ENCODE data around the gene ATXN2. TPM values are rescaled to one million over a fixed set of nuclear protein-coding genes. Genes with fewer than 3 reads are reported as not detected.
A peak's percentile ranks its signal among the peaks of the same experiment; 100 is the strongest.

ATXN2 gene
- total RNA-seq, 2 experiments from 2014 or later: 36.1 to 81.4 TPM

GRCh38 chr12:111488798-111489197 is 110.3 kb downstream of the ATXN2 start:
- Histone ChIP-seq H3K4me2 (ENCODE audit: low read length) (no peak overlapping the region), H3K4me3 (ENCODE audit: low read depth, low read length, poor library complexity, severe bottlenecking) (no peak overlapping the region), H3K9me2 (ENCODE audit: insufficient read depth, low read length) (no peaks in the 10 kb centered on the region), H3K4me1 (ENCODE audit: insufficient read depth, low read length, poor library complexity, severe bottlenecking) (no peaks in the 10 kb centered on the region), H2AFZ (ENCODE audit: low read length) (no peak overlapping the region), H3K27ac (ENCODE audit: low read depth, low read length, poor library complexity, severe bottlenecking) (no peak overlapping the region), H3K36me3 (ENCODE audit: insufficient read depth, low read length) (peaks cover 80% of the 10 kb centered on the region), H3K79me2 (ENCODE audit: insufficient read depth, low read depth, low read length) (no peaks in the 10 kb centered on the region), H3K9me3 (ENCODE audit: low read length) (no peaks in the 10 kb centered on the region), H4K20me1 (ENCODE audit: insufficient read depth, low read length) (no peaks in the 10 kb centered on the region)
- ChIA-PET POLR2A (interaction anchor here (1.0 kb wide), 1 partner anchor 23 kb away, joined by 8 read pairs; no protein-coding TSS in a partner anchor), CTCF (ENCODE audit: unreplicated experiment) (no interaction called here)
- no TSS peak for BruUV-seq (replicated peaks)
- intact Hi-C loops (cut with micrococcal nuclease; ENCODE audit: unreplicated experiment): no loop called here
- no peak for TF ChIP-seq EZH2phosphoT487 (IDR thresholded peaks at IDR 0.05; ENCODE audit: borderline replicate concordance, low read depth, low read length)
- no peak for TF ChIP-seq CTCF (conservative IDR thresholded peaks at IDR 0.05; ENCODE audit: low read length)
- no peak for DNase-seq (ENCODE audit: low spot score)

- intact Hi-C loops (cut with micrococcal nuclease; ENCODE audit: unreplicated experiment): no loop called here
- TF ChIP-seq CTCF (conservative IDR thresholded peaks at IDR 0.05; ENCODE audit: low read length) (no peak), EZH2phosphoT487 (IDR thresholded peaks at IDR 0.05; ENCODE audit: borderline replicate concordance, low read depth, low read length) (no peak)
- Histone ChIP-seq H3K4me2 (ENCODE audit: low read length) (no peak overlapping the region), H3K79me2 (ENCODE audit: insufficient read depth, low read depth, low read length) (no peaks in the 10 kb centered on the region), H2AFZ (ENCODE audit: low read length) (no peak overlapping the region), H3K27ac (ENCODE audit: low read depth, low read length, poor library complexity, severe bottlenecking) (no peak overlapping the region), H4K20me1 (ENCODE audit: insufficient read depth, low read length) (no peaks in the 10 kb centered on the region), H3K4me1 (ENCODE audit: insufficient read depth, low read length, poor library complexity, severe bottlenecking) (no peaks in the 10 kb centered on the region), H3K36me3 (ENCODE audit: insufficient read depth, low read length) (peaks cover 80% of the 10 kb centered on the region), H3K9me3 (ENCODE audit: low read length) (no peaks in the 10 kb centered on the region), H3K9me2 (ENCODE audit: insufficient read depth, low read length) (no peaks in the 10 kb centered on the region), H3K4me3 (ENCODE audit: low read depth, low read length, poor library complexity, severe bottlenecking) (no peak overlapping the region)
- ChIA-PET POLR2A (interaction anchor here (1.0 kb wide), 1 partner anchor 23 kb away, joined by 8 read pairs; no protein-coding TSS in a partner anchor), CTCF (ENCODE audit: unreplicated experiment) (no interaction called here)
- DNase-seq (ENCODE audit: low spot score): no peak
- BruUV-seq (replicated peaks): no TSS peak
Observed at GRCh38 chr12:111488271-111488670, 110.8 kb downstream of the ATXN2 start.

GRCh38 chr12:111482462-111482861 is 116.7 kb downstream of the ATXN2 start:
- Histone ChIP-seq H3K27ac (ENCODE audit: low read depth, low read length, poor library complexity, severe bottlenecking) (no peak overlapping the region), H3K4me3 (ENCODE audit: low read depth, low read length, poor library complexity, severe bottlenecking) (no peak overlapping the region), H3K4me2 (ENCODE audit: low read length) (no peak overlapping the region), H4K20me1 (ENCODE audit: insufficient read depth, low read length) (no peaks in the 10 kb centered on the region), H3K9me2 (ENCODE audit: insufficient read depth, low read length) (no peaks in the 10 kb centered on the region), H3K4me1 (ENCODE audit: insufficient read depth, low read length, poor library complexity, severe bottlenecking) (no peaks in the 10 kb centered on the region), H2AFZ (ENCODE audit: low read length) (no peak overlapping the region), H3K79me2 (ENCODE audit: insufficient read depth, low read depth, low read length) (no peaks in the 10 kb centered on the region), H3K9me3 (ENCODE audit: low read length) (no peaks in the 10 kb centered on the region), H3K36me3 (ENCODE audit: insufficient read depth, low read length) (peaks cover 78% of the 10 kb centered on the region)
- no TSS peak for BruUV-seq (replicated peaks)
- TF ChIP-seq CTCF (conservative IDR thresholded peaks at IDR 0.05; ENCODE audit: low read length) (peak; percentile 72), EZH2phosphoT487 (IDR thresholded peaks at IDR 0.05; ENCODE audit: borderline replicate concordance, low read depth, low read length) (no peak)
- ChIA-PET CTCF (ENCODE audit: unreplicated experiment) (no interaction called here), POLR2A (interaction anchor here (0.5 to 1.0 kb wide), 3 partner anchors 8 to 100 kb away, joined by 3 to 5 read pairs (median 4); no protein-coding TSS in a partner anchor)
- DNase-seq (ENCODE audit: low spot score): peak; percentile 18
- intact Hi-C loops (cut with micrococcal nuclease; ENCODE audit: unreplicated experiment): no loop called here
